CD14-positive monocyte (primary cell): ENCODE data around the gene DUSP11. TPM values are rescaled to one million over a fixed set of nuclear protein-coding genes. Genes with fewer than 3 reads are reported as not detected.

Experiments used
- DNase-seq, 3 donors: peaks; one replicate each; pipeline ENCODE4 v3.0.0-alpha.2; 2011 to 2022
- H2AFZ ChIP-seq: 2 replicates; pipeline ENCODE4 v1.6.0; 2012; ENCODE audit warnings: mild to moderate bottlenecking, low read depth, low read length, inconsistent platforms; ENCODE audit not compliant: insufficient read depth, poor library complexity, severe bottlenecking
- H3K27ac ChIP-seq, 2 donors: 1 replicate in 1 of 2; 2 replicates in 1 of 2; pipeline ENCODE4 v1.5.1; 2012 to 2013; ENCODE audit warnings: low read length in 2 of 2, control low read depth in 1 of 2, inconsistent platforms in 1 of 2, low read depth in 1 of 2, mild to moderate bottlenecking in 1 of 2
- H3K27me3 ChIP-seq, 2 donors: one replicate each; pipeline versions ENCODE4 v1.6.0 to v1.6.1; 2011 to 2013; ENCODE audit warnings: low read length in 2 of 2; ENCODE audit not compliant: control insufficient read depth in 2 of 2, insufficient read depth in 2 of 2
- H3K36me3 ChIP-seq, 2 donors: replicated peaks in 1 of 2; 1 replicate in 1 of 2; 2 replicates in 1 of 2; pipeline versions ENCODE4 v1.5.1 to v1.6.1; 2012 to 2013; ENCODE audit warnings: low read length in 2 of 2, control low read depth in 1 of 2, inconsistent platforms in 1 of 2, mild to moderate bottlenecking in 1 of 2; ENCODE audit not compliant: insufficient read depth in 2 of 2, control insufficient read depth in 1 of 2
- H3K4me1 ChIP-seq, 2 donors: 1 replicate in 1 of 2; 2 replicates in 1 of 2; pipeline versions ENCODE4 v1.5.1 to v1.6.1; 2012 to 2013; ENCODE audit warnings: low read length in 2 of 2, control low read depth in 1 of 2, inconsistent platforms in 1 of 2, mild to moderate bottlenecking in 1 of 2, moderate library complexity in 1 of 2; ENCODE audit not compliant: insufficient read depth in 2 of 2, control insufficient read depth in 1 of 2
- H3K4me2 ChIP-seq: replicated peaks from 2 replicates; pipeline ENCODE3; 2012; ENCODE audit warnings: low read length, moderate library complexity, mild to moderate bottlenecking; ENCODE audit not compliant: poor library complexity, severe bottlenecking; ENCODE audit errors: extremely low read depth
- H3K4me3 ChIP-seq, 3 experiments: fragments of 200-600 bp in 1 of 3; sonication (generic) in 1 of 3; replicated peaks in 1 of 3; 1 replicate in 2 of 3; 2 replicates in 1 of 3; pipeline ENCODE4 v1.5.1; 2011 to 2013; ENCODE audit warnings: low read length in 3 of 3, mild to moderate bottlenecking in 3 of 3, control low read depth in 2 of 3, low read depth in 2 of 3, inconsistent platforms in 1 of 3, moderate library complexity in 1 of 3
- H3K79me2 ChIP-seq: 2 replicates; pipeline ENCODE4 v1.6.0; 2012; ENCODE audit warnings: mild to moderate bottlenecking, control low read depth, inconsistent platforms, low read length, moderate library complexity; ENCODE audit not compliant: insufficient read depth
- H3K9ac ChIP-seq: 2 replicates; pipeline ENCODE4 v1.6.0; 2017; ENCODE audit warnings: low read length, mild to moderate bottlenecking; ENCODE audit not compliant: insufficient read depth, poor library complexity, severe bottlenecking
- H3K9me3 ChIP-seq, 2 donors: replicated peaks in 1 of 2; 1 replicate in 1 of 2; 2 replicates in 1 of 2; pipeline versions ENCODE4 v1.5.1 to v1.6.1; 2012 to 2013; ENCODE audit warnings: low read length in 2 of 2, control low read depth in 1 of 2; ENCODE audit not compliant: control insufficient read depth in 1 of 2, insufficient read depth in 1 of 2
- H4K20me1 ChIP-seq: 2 replicates; pipeline ENCODE4 v1.6.0; 2012; ENCODE audit warnings: mild to moderate bottlenecking, low read length, control low read depth, moderate library complexity; ENCODE audit not compliant: insufficient read depth
- H3K27ac Mint-ChIP-seq, 7 donors: one replicate each; pipeline ENCODE4 v1.8.0; 2020; ENCODE audit warnings: mild to moderate bottlenecking in 7 of 7, mixed read lengths in 7 of 7, moderate library complexity in 6 of 7, inconsistent platforms in 2 of 7
- H3K27me3 Mint-ChIP-seq, 3 donors: one replicate each; pipeline ENCODE4 v1.8.0; 2021 to 2022; ENCODE audit warnings: low read depth in 3 of 3, mild to moderate bottlenecking in 3 of 3, mixed read lengths in 3 of 3, moderate library complexity in 3 of 3, inconsistent platforms in 1 of 3
- H3K36me3 Mint-ChIP-seq, 2 donors: one replicate each; pipeline ENCODE4 v1.8.0; 2020; ENCODE audit warnings: mixed read lengths in 2 of 2, inconsistent platforms in 1 of 2, mild to moderate bottlenecking in 1 of 2
- H3K4me1 Mint-ChIP-seq: one replicate; pipeline ENCODE4 v1.8.0; 2020; ENCODE audit warnings: mild to moderate bottlenecking, mixed read lengths
- H3K4me3 Mint-ChIP-seq, 2 donors: one replicate each; pipeline ENCODE4 v1.8.0; 2020; ENCODE audit warnings: mild to moderate bottlenecking in 2 of 2, mixed read lengths in 2 of 2, moderate library complexity in 1 of 2
- H3K9me3 Mint-ChIP-seq, 7 donors: one replicate each; pipeline ENCODE4 v1.8.0; 2020 to 2022; ENCODE audit warnings: mixed read lengths in 7 of 7, mild to moderate bottlenecking in 6 of 7, moderate library complexity in 6 of 7, inconsistent platforms in 2 of 7
- CTCF ChIP-seq: fragments of 200-600 bp; IDR thresholded peaks from one replicate; pipeline ENCODE4 v1.8.0; 2022; ENCODE audit warnings: antibody characterized with exemption, mild to moderate bottlenecking
- WGBS: methylation state at CpG from one replicate; pipeline ENCODE4 v1.1.5; 2013; ENCODE audit warnings: missing lambda C conversion rate; ENCODE audit not compliant: insufficient coverage; 5-methylcytosine and 5-hydroxymethylcytosine counted together
- intact Hi-C, 2 donors: fragments of 100-400 bp; cut with micrococcal nuclease; formaldehyde crosslinking; loops; one replicate each; pipeline versions ENCODE4 v1.15.0 to v1.15.1; 2023
- polyA plus RNA-seq, 3 donors: library from polyadenylated mRNA; depleted of rRNA in 1 of 3; unstranded in 2 of 3; stranded (reverse) in 1 of 3; fragments of 300-500 nt in 2 of 3; fragments of >200 nt in 1 of 3; fragmentation: Illumina TruSeq in 2 of 3; gene quantifications; 1 replicate in 2 of 3; 2 replicates in 1 of 3; pipeline ENCODE4 v1.2.3, GENCODE V29; 2012 to 2021

Gene DUSP11
- polyA plus RNA-seq, 3 donors, result 9.9 to 25.7 (median 23.1) TPM

DNA sequence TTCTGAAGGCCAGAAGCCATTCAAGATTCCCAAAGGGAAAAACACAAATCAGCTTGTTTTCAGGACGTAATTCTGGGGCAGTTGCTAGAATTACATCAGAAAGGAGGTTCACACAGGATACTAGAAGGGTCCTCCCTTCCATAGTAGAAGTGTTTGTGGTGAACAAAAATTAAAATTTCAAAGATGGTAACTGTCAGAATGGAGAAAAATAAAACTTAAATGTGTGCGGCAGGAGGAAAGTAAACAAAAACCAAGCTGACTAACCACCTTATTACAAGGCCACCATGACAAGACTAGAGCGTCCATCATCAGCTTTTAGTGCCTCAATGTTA lies 33.1 kb downstream of the DUSP11 start:
- Histone ChIP-seq H3K9me3 (no peaks in the 10 kb centered on the region), H2AFZ (no peak overlapping the region), H3K27me3 (no peaks in the 10 kb centered on the region), H3K36me3 (peaks cover 24 to 54% of the 10 kb centered on the region in 2 donors), H3K4me2 (no peak overlapping the region), H3K9ac (no peak overlapping the region), H4K20me1 (no peaks in the 10 kb centered on the region), H3K4me3 (no peak overlapping the region), H3K79me2 (no peaks in the 10 kb centered on the region), H3K27ac (no peak overlapping the region), H3K4me1 (no peaks in the 10 kb centered on the region)
- Mint-ChIP-seq H3K9me3 (peaks cover 0 to 5% (median 0%) of the 10 kb centered on the region in 7 donors), H3K4me1 (no peaks in the 10 kb centered on the region), H3K36me3 (peaks cover 63% of the 10 kb centered on the region in 2 donors), H3K27me3 (peaks cover 0 to 2% (median 0%) of the 10 kb centered on the region in 3 donors), H3K4me3 (no peak overlapping the region), H3K27ac (no peak overlapping the region)
- intact Hi-C loops, result no loop called here
- no peak for TF ChIP-seq CTCF
- no peak for DNase-seq
- no CpG with 5 or more reads among the region's 3 CpGs for WGBS

GRCh38 chr2:73746015-73746876 lies 33.7 kb downstream of the DUSP11 start:
- peaks cover 59 to 67% of the 10 kb centered on the region in 2 donors for H3K36me3 Mint-ChIP-seq
- no peaks in the 10 kb centered on the region for H3K4me1 ChIP-seq
- H3K27ac Mint-ChIP-seq, result no peak overlapping the region
- H4K20me1 ChIP-seq, result no peaks in the 10 kb centered on the region
- no peak overlapping the region for H3K4me3 ChIP-seq
- no peaks in the 10 kb centered on the region for H3K79me2 ChIP-seq
- no peaks in the 10 kb centered on the region for H3K4me1 Mint-ChIP-seq
- no peaks in the 10 kb centered on the region for H3K27me3 ChIP-seq
- H3K9me3 ChIP-seq, result no peaks in the 10 kb centered on the region
- H3K36me3 ChIP-seq, result peaks cover 21 to 48% of the 10 kb centered on the region in 2 donors
- H3K27me3 Mint-ChIP-seq, result peaks cover 0 to 2% (median 0%) of the 10 kb centered on the region in 3 donors
- WGBS, result 80% methylated on average over 10 of the region's 11 CpGs
- no peak overlapping the region for H3K4me2 ChIP-seq
- DNase-seq, result no peak
- no peak overlapping the region for H3K9ac ChIP-seq
- intact Hi-C loops, result no loop called here
- no peak overlapping the region for H3K27ac ChIP-seq
- peaks cover 0 to 5% (median 2%) of the 10 kb centered on the region in 7 donors for H3K9me3 Mint-ChIP-seq
- TF ChIP-seq CTCF, result no peak
- no peak overlapping the region for H2AFZ ChIP-seq
- no peak overlapping the region for H3K4me3 Mint-ChIP-seq
